ENCODE data around the gene WTAP. TPM values are rescaled to one million over a fixed set of nuclear protein-coding genes. Genes with fewer than 3 reads are reported as not detected.
A peak's percentile ranks its signal among the peaks of the same experiment; 100 is the strongest.
"Not testable (repeated sequence)": the region's sequence is repeated elsewhere in the genome, so short reads cannot be mapped to it uniquely, and the experiment has no call there.

The WTAP gene
- total RNA-seq, 1 donor from 2014 or later, result 91.9 TPM

- DNase-seq, result peak; percentile 11
These were observed 35.5 kb downstream of the WTAP start for GRCh38 chr6:159762681-159763293.

GRCh38 chr6:159766906-159767305 is 39.6 kb downstream of the WTAP start:
- DNase-seq, result no peak

GRCh38 chr6:159769470-159769869 is 42.2 kb downstream of the WTAP start:
- DNase-seq, result no peak

- DNase-seq, result no peak
These were observed 44.9 kb downstream of the WTAP start for GRCh38 chr6:159772196-159772595.

- no peak for DNase-seq
These were observed 50.1 kb downstream of the WTAP start for GRCh38 chr6:159777240-159777904.

GRCh38 chr6:159778131-159778530 is 50.8 kb downstream of the WTAP start:
- no peak for DNase-seq

- DNase-seq, result no peak
These were observed 51.3 kb downstream of the WTAP start for GRCh38 chr6:159778542-159779103.

- DNase-seq, result no peak
These were observed 61.0 kb downstream of the WTAP start for GRCh38 chr6:159788276-159788675.

- peak; percentile 8 for DNase-seq
These were observed 61.6 kb downstream of the WTAP start for GRCh38 chr6:159788753-159789376.

GRCh38 chr6:159789377-159790148 is 62.3 kb downstream of the WTAP start, which contains the start of gene TCP1:
TCP1 (minus strand) TSS chr6:159789602; CDS start chr6:159789468, 134 bp downstream.
- DNase-seq, result peak; percentile 100

- DNase-seq, result peak; percentile 98
These were observed 63.0 kb downstream of the WTAP start, which contains the start of gene MRPL18 for GRCh38 chr6:159790149-159790955. MRPL18 (plus strand) TSS chr6:159790467; CDS start chr6:159790588, 121 bp downstream.

GRCh38 chr6:159790956-159791598 is 63.8 kb downstream of the WTAP start:
- DNase-seq, result peak; percentile 46

GRCh38 chr6:159794976-159795375 is 67.7 kb downstream of the WTAP start:
- not testable (repeated sequence) for DNase-seq

- DNase-seq, result no peak
These were observed 70.2 kb downstream of the WTAP start for GRCh38 chr6:159797554-159797953.

- no peak for DNase-seq
These were observed 73.0 kb downstream of the WTAP start, which contains the start of gene PNLDC1 for GRCh38 chr6:159800141-159800865. PNLDC1 (plus strand) TSS chr6:159800276; CDS start chr6:159800308, 32 bp downstream.

- DNase-seq, result no peak
These were observed 74.6 kb downstream of the WTAP start for GRCh38 chr6:159801935-159802334.

GRCh38 chr6:159804504-159804903 is 77.2 kb downstream of the WTAP start:
- DNase-seq, result no peak

GRCh38 chr6:159805440-159806020 is 78.2 kb downstream of the WTAP start:
- DNase-seq, result no peak
